ENCODE results near the gene CPNE1. TPM values are rescaled to one million over a fixed set of nuclear protein-coding genes. Genes with fewer than 3 reads are reported as not detected.

Gene CPNE1
- total and polyA plus RNA-seq, 2 of the 8 experiments (the other 6 are each of a cell fraction or from before 2014, with no cell fraction given), result 294 to 346 TPM

GRCh38 chr20:35699957-35700624 lies 35.4 kb upstream of the CPNE1 start (continued):
- TF ChIP-seq MAX (IDR thresholded peaks at IDR 0.05) (no peak), CHD1 (IDR thresholded peaks at IDR 0.05; ENCODE audit: low read depth, low read length) (no peak)
